ENCODE data around the gene NUPR2.
"Not testable (repeated sequence)": the region's sequence is repeated elsewhere in the genome, so short reads cannot be mapped to it uniquely, and the experiment has no call there.

NUPR2 gene

GRCh38 chr7:56115852-56116538 is at the start of gene NUPR2:
NUPR2 (minus strand) TSS chr7:56116417; CDS start chr7:56116314, 103 bp downstream.
- H3K4me3 ChIP-seq (ENCODE audit: low read depth, low read length), result no peak within 1 kb of the TSS
- no peak for TF ChIP-seq CTCF (IDR thresholded peaks at IDR 0.05; ENCODE audit: low read depth, low read length, missing control alignments)
- no peak for DNase-seq (ENCODE audit: low read depth)

- no peak overlapping the region for H3K4me3 ChIP-seq (ENCODE audit: low read depth, low read length)
- TF ChIP-seq CTCF (IDR thresholded peaks at IDR 0.05; ENCODE audit: low read depth, low read length, missing control alignments), result no peak
- no peak for DNase-seq (ENCODE audit: low read depth)
These were observed 41.1 kb upstream of the NUPR2 start for GRCh38 chr7:56157238-56157790.

- DNase-seq (ENCODE audit: low read depth); H3K4me3 ChIP-seq (ENCODE audit: low read depth, low read length): not testable (repeated sequence)
These were observed 14.8 kb upstream of the NUPR2 start for GRCh38 chr7:56131062-56131461.

- TF ChIP-seq CTCF (IDR thresholded peaks at IDR 0.05; ENCODE audit: low read depth, low read length, missing control alignments), result no peak
- H3K4me3 ChIP-seq (ENCODE audit: low read depth, low read length), result no peak overlapping the region
- DNase-seq (ENCODE audit: low read depth), result no peak
These were observed 11.2 kb upstream of the NUPR2 start for GRCh38 chr7:56127241-56127975.

GRCh38 chr7:56125831-56126230 is 9.6 kb upstream of the NUPR2 start:
- TF ChIP-seq CTCF (IDR thresholded peaks at IDR 0.05; ENCODE audit: low read depth, low read length, missing control alignments), result no peak
- no peak overlapping the region for H3K4me3 ChIP-seq (ENCODE audit: low read depth, low read length)
- no peak for DNase-seq (ENCODE audit: low read depth)

- no peak for DNase-seq (ENCODE audit: low read depth)
- H3K4me3 ChIP-seq (ENCODE audit: low read depth, low read length), result no peak overlapping the region
- TF ChIP-seq CTCF (IDR thresholded peaks at IDR 0.05; ENCODE audit: low read depth, low read length, missing control alignments), result no peak
These were observed 8.8 kb upstream of the NUPR2 start for GRCh38 chr7:56124981-56125380.

- no peak for TF ChIP-seq CTCF (IDR thresholded peaks at IDR 0.05; ENCODE audit: low read depth, low read length, missing control alignments)
- no peak overlapping the region for H3K4me3 ChIP-seq (ENCODE audit: low read depth, low read length)
- DNase-seq (ENCODE audit: low read depth), result no peak
These were observed 5.2 kb upstream of the NUPR2 start for GRCh38 chr7:56121440-56121839.

- DNase-seq (ENCODE audit: low read depth); H3K4me3 ChIP-seq (ENCODE audit: low read depth, low read length): not testable (repeated sequence)
These were observed 4.0 kb downstream of the NUPR2 start for GRCh38 chr7:56112244-56112643.
